Measurements from ENCODE around the gene MAFG.
A peak's percentile ranks its signal among the peaks of the same experiment; 100 is the strongest.

The MAFG gene

DNA sequence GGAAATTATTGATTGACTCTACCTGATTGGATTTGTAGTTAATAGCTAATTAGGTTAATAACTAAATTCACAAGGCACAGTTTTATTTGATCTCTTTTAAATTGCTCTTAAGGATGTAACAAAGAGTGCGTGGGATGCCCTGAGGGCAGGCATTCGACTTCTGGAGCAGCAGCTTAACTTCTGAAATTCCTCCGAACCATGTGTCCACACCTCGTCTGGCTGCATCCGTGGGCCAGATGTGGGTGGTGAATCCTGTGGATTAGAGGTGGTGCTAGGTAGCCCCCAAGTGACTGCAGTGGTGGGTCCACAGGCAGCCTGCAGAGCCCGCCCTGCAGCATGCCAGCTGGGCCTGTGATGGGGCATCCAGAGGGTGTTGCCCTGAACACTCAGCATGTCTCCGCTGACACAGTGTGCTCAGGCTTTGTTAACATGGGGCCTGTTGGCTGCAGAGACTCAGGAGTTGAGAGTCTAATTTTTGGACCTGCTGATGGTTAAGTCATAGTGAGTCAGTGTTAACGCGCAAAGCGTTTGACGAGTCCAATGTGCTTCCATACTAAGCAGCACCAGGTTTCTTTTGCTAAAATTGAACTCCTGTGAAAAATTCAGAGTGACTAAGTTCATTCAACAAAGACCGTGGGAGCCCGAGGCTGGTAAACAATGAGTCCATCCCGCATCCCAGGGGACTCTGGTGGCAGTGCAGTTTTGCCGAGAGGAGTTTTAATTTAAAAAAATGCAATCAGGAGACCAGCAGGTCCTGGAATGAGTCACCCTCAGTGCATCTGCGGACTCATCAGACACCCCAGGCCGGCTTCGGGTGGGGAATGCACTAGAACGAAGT, 29.3 kb downstream of the MAFG start:
- peak; percentile 47 for DNase-seq

DNA sequence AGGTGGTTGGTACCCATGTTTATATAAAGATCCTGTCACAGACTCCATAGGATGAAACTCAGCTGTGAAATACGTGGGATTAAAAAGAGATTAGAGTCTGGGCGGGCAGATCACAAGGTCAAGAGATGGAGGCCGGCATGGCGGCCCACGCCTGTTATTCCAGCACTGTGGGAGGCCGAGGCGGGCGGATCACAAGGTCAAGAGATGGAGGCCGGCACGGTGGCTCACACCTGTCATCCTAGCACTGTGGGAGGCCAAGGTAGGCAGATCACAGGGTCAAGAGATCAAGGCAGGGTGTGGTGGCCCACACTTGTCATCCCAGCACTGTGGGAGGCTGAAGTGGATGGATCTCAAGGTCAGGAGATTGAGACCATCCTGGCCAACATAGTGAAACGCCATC, 32.1 kb downstream of the MAFG start:
- Histone ChIP-seq H3K4me2 (ENCODE audit: low read length) (no peak overlapping the region), H3K56ac (ENCODE audit: low read length) (no peak overlapping the region), H2BK120ac (ENCODE audit: low read depth, low read length) (no peak overlapping the region), H3K79me1 (ENCODE audit: low read length) (peaks cover 4% of the 10 kb centered on the region), H2AK5ac (ENCODE audit: low read length) (no peak overlapping the region), H3K79me2 (ENCODE audit: control insufficient read depth, insufficient read depth, low read length) (peaks cover 7% of the 10 kb centered on the region), H3K4ac (ENCODE audit: low read depth, low read length) (no peak overlapping the region), H4K8ac (ENCODE audit: low read depth, low read length) (no peak overlapping the region), H3K9ac (ENCODE audit: low read length) (no peak overlapping the region), H3K4me3 (ENCODE audit: low read length) (no peak overlapping the region), H4K5ac (ENCODE audit: low read length) (no peak overlapping the region), H2BK15ac (replicated peaks; ENCODE audit: low read depth) (no peak overlapping the region), H3K27ac (ENCODE audit: low read depth, low read length) (no peak overlapping the region), H3K4me1 (ENCODE audit: control insufficient read depth, low read depth, low read length) (no peaks in the 10 kb centered on the region), H3K27me3 (ENCODE audit: insufficient read depth, low read length, poor library complexity) (no peaks in the 10 kb centered on the region), H3K18ac (ENCODE audit: low read length) (no peak overlapping the region), H3K23ac (ENCODE audit: low read length) (no peak overlapping the region), H3K36me3 (ENCODE audit: control insufficient read depth, insufficient read depth, low read length) (peaks cover 10% of the 10 kb centered on the region), H2BK5ac (ENCODE audit: low read length) (no peak overlapping the region)
- DNase-seq, result no peak
- WGBS (ENCODE audit: extremely low coverage, insufficient coverage, low lambda C conversion rate), result no CpG with 5 or more reads among the region's 11 CpGs

More for the DNA sequence above, 29.3 kb downstream of the MAFG start:
- no peak overlapping the region for H3K9ac ChIP-seq (ENCODE audit: low read length)
- H3K27me3 ChIP-seq (ENCODE audit: insufficient read depth, low read length, poor library complexity), result no peaks in the 10 kb centered on the region
- H3K4ac ChIP-seq (ENCODE audit: low read depth, low read length), result no peak overlapping the region
- H3K18ac ChIP-seq (ENCODE audit: low read length), result no peak overlapping the region
- no peaks in the 10 kb centered on the region for H3K79me2 ChIP-seq (ENCODE audit: control insufficient read depth, insufficient read depth, low read length)
- H4K5ac ChIP-seq (ENCODE audit: low read length), result no peak overlapping the region
- H3K4me1 ChIP-seq (ENCODE audit: control insufficient read depth, low read depth, low read length), result no peaks in the 10 kb centered on the region
- H4K8ac ChIP-seq (ENCODE audit: low read depth, low read length), result no peak overlapping the region
- H3K56ac ChIP-seq (ENCODE audit: low read length), result no peak overlapping the region
- H3K4me2 ChIP-seq (ENCODE audit: low read length), result no peak overlapping the region
- H2BK120ac ChIP-seq (ENCODE audit: low read depth, low read length), result no peak overlapping the region
- peaks cover 10% of the 10 kb centered on the region for H3K36me3 ChIP-seq (ENCODE audit: control insufficient read depth, insufficient read depth, low read length)
- WGBS (ENCODE audit: extremely low coverage, insufficient coverage, low lambda C conversion rate), result no CpG with 5 or more reads among the region's 19 CpGs
- H2BK15ac ChIP-seq (replicated peaks; ENCODE audit: low read depth), result no peak overlapping the region
- H3K23ac ChIP-seq (ENCODE audit: low read length), result no peak overlapping the region
- peak overlapping the region; percentile 42 for H3K27ac ChIP-seq (ENCODE audit: low read depth, low read length)
- H2BK5ac ChIP-seq (ENCODE audit: low read length), result no peak overlapping the region
- H2AK5ac ChIP-seq (ENCODE audit: low read length), result no peak overlapping the region
- H3K4me3 ChIP-seq (ENCODE audit: low read length), result no peak overlapping the region
- H3K79me1 ChIP-seq (ENCODE audit: low read length), result peaks cover 3% of the 10 kb centered on the region

DNA sequence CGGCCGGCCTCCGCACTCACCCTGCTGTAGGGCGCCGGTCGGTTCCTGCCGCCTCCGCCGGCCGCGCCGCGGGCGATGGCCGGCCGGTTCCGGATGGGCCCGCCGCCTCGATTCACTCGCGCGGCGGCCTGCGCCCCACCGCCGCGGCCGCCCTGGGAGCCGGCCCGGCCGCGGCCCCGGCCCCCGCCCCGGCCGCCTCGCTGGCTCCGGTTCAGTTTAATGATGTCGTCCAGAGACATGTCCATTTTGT, 36.3 kb downstream of the MAFG start:
- Histone ChIP-seq H3K4me2 (ENCODE audit: low read length) (no peak overlapping the region), H3K56ac (ENCODE audit: low read length) (peak overlapping the region; percentile 96), H3K27ac (ENCODE audit: low read depth, low read length) (peak overlapping the region; percentile 46), H3K79me2 (ENCODE audit: control insufficient read depth, insufficient read depth, low read length) (peaks cover 35% of the 10 kb centered on the region), H3K4me3 (ENCODE audit: low read length) (peak overlapping the region; percentile 94), H2AK5ac (ENCODE audit: low read length) (no peak overlapping the region), H3K4ac (ENCODE audit: low read depth, low read length) (peak overlapping the region; percentile 99), H3K27me3 (ENCODE audit: insufficient read depth, low read length, poor library complexity) (no peaks in the 10 kb centered on the region), H3K23ac (ENCODE audit: low read length) (no peak overlapping the region), H3K79me1 (ENCODE audit: low read length) (peaks cover 29% of the 10 kb centered on the region), H2BK120ac (ENCODE audit: low read depth, low read length) (no peak overlapping the region), H3K18ac (ENCODE audit: low read length) (peak overlapping the region; percentile 97), H3K9ac (ENCODE audit: low read length) (peak overlapping the region; percentile 98), H2BK15ac (replicated peaks; ENCODE audit: low read depth) (no peak overlapping the region), H3K36me3 (ENCODE audit: control insufficient read depth, insufficient read depth, low read length) (peaks cover 21% of the 10 kb centered on the region), H4K8ac (ENCODE audit: low read depth, low read length) (peak overlapping the region; percentile 88), H3K4me1 (ENCODE audit: control insufficient read depth, low read depth, low read length) (no peaks in the 10 kb centered on the region), H4K5ac (ENCODE audit: low read length) (no peak overlapping the region), H2BK5ac (ENCODE audit: low read length) (no peak overlapping the region)
- no CpG with 5 or more reads among the region's 40 CpGs for WGBS (ENCODE audit: extremely low coverage, insufficient coverage, low lambda C conversion rate)
- no peak for DNase-seq

DNA sequence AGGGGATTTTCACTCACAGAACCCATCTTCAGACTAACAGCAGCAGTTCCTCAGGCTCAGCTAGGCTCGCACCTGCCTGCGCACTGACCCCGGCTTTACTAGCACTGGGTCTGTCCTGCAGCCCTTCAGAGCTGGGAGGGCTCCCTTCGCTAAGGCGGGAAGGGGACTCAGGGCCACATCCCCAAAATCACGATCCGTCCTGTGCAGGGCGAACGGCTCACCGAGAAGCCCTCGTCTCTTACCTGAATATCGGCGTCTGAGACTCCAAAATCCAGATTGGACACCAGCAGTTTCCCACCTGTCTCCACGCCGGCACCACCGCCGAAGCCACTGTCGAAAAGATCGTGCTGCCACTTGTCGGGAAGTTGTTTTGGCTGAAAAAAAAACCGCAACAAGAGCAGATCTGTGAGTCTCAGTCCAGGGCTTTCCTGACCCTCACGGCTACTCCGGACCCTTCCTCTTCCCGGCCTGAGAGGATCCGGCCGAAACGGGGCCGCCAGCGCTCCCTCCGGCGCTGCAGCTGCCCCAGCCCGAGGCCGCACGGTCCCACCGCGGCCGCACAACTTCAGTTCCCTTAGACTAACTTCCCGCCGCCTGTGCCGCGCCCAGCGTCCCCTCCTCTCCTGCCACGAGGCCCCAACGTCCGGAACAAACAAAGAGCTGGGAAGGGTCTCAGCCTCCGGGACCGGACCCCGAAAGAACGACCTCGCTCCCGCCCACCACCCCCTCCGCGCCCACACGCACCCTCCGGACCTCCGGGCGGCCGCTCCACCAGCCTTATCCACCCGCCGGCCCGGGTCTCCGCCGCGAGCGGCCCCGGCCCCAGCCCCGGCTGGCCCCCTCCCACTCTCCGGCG, 36.9 kb downstream of the MAFG start:
- Histone ChIP-seq H3K4me1 (ENCODE audit: control insufficient read depth, low read depth, low read length) (no peaks in the 10 kb centered on the region), H3K79me2 (ENCODE audit: control insufficient read depth, insufficient read depth, low read length) (peaks cover 40% of the 10 kb centered on the region), H3K4ac (ENCODE audit: low read depth, low read length) (peak overlapping the region; percentile 99), H3K4me2 (ENCODE audit: low read length) (peak overlapping the region; percentile 86), H3K36me3 (ENCODE audit: control insufficient read depth, insufficient read depth, low read length) (peaks cover 27% of the 10 kb centered on the region), H3K23ac (ENCODE audit: low read length) (no peak overlapping the region), H3K56ac (ENCODE audit: low read length) (peak overlapping the region; percentile 96), H4K5ac (ENCODE audit: low read length) (no peak overlapping the region), H3K4me3 (ENCODE audit: low read length) (peak overlapping the region; percentile 94), H2BK120ac (ENCODE audit: low read depth, low read length) (no peak overlapping the region), H3K79me1 (ENCODE audit: low read length) (peaks cover 34% of the 10 kb centered on the region), H2AK5ac (ENCODE audit: low read length) (peak overlapping the region; percentile 69), H3K9ac (ENCODE audit: low read length) (peak overlapping the region; percentile 98), H3K27me3 (ENCODE audit: insufficient read depth, low read length, poor library complexity) (no peaks in the 10 kb centered on the region), H4K8ac (ENCODE audit: low read depth, low read length) (no peak overlapping the region), H3K27ac (ENCODE audit: low read depth, low read length) (peak overlapping the region; percentile 46), H2BK15ac (replicated peaks; ENCODE audit: low read depth) (no peak overlapping the region), H2BK5ac (ENCODE audit: low read length) (no peak overlapping the region), H3K18ac (ENCODE audit: low read length) (peak overlapping the region; percentile 97)
- DNase-seq, result no peak
- no CpG with 5 or more reads among the region's 69 CpGs for WGBS (ENCODE audit: extremely low coverage, insufficient coverage, low lambda C conversion rate)

DNA sequence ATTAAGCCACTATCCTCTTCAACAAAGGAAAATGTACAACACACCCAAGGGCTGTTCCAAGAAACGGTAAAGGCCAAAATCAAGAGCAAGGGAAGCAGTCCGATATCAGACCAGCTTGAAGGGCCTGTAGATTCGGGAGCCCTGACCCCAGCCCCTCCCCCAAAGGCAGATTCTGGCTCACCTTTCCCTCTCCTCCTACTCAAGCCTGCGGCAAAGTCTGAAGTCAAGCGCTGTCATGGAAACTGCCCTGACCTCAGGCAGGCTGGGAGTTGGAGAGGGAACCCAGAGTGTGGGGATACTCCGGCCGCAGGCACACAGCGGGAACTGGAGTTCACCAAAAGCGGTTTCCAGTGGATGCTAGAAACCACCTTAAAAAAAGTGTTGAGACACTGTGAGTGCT, 37.9 kb downstream of the MAFG start:
- no peak overlapping the region for H4K5ac ChIP-seq (ENCODE audit: low read length)
- peak overlapping the region; percentile 34 for H3K56ac ChIP-seq (ENCODE audit: low read length)
- no peak overlapping the region for H2AK5ac ChIP-seq (ENCODE audit: low read length)
- H3K4me2 ChIP-seq (ENCODE audit: low read length), result no peak overlapping the region
- H3K27ac ChIP-seq (ENCODE audit: low read depth, low read length), result no peak overlapping the region
- no peaks in the 10 kb centered on the region for H3K27me3 ChIP-seq (ENCODE audit: insufficient read depth, low read length, poor library complexity)
- H3K18ac ChIP-seq (ENCODE audit: low read length), result no peak overlapping the region
- H2BK5ac ChIP-seq (ENCODE audit: low read length), result no peak overlapping the region
- H2BK15ac ChIP-seq (replicated peaks; ENCODE audit: low read depth), result no peak overlapping the region
- no peaks in the 10 kb centered on the region for H3K4me1 ChIP-seq (ENCODE audit: control insufficient read depth, low read depth, low read length)
- H3K79me1 ChIP-seq (ENCODE audit: low read length), result peaks cover 36% of the 10 kb centered on the region
- H2BK120ac ChIP-seq (ENCODE audit: low read depth, low read length), result no peak overlapping the region
- WGBS (ENCODE audit: extremely low coverage, insufficient coverage, low lambda C conversion rate), result no CpG with 5 or more reads among the region's 9 CpGs
- H3K4me3 ChIP-seq (ENCODE audit: low read length), result no peak overlapping the region
- no peak for DNase-seq
- no peak overlapping the region for H3K23ac ChIP-seq (ENCODE audit: low read length)
- H3K79me2 ChIP-seq (ENCODE audit: control insufficient read depth, insufficient read depth, low read length), result peaks cover 40% of the 10 kb centered on the region
- H3K4ac ChIP-seq (ENCODE audit: low read depth, low read length), result no peak overlapping the region
- no peak overlapping the region for H4K8ac ChIP-seq (ENCODE audit: low read depth, low read length)
- peaks cover 29% of the 10 kb centered on the region for H3K36me3 ChIP-seq (ENCODE audit: control insufficient read depth, insufficient read depth, low read length)
- H3K9ac ChIP-seq (ENCODE audit: low read length), result peak overlapping the region; percentile 98

Measured in mesendoderm (in vitro differentiated cells).